ENCODE measurements around the gene CMTM2.
"Not testable (repeated sequence)": the region's sequence is repeated elsewhere in the genome, so short reads cannot be mapped to it uniquely, and the experiment has no call there.

CMTM2 gene

GRCh38 chr16:66630561-66631260, 51.4 kb downstream of the CMTM2 start:
- not testable (repeated sequence) for DNase-seq (ENCODE audit: low read depth)

GRCh38 chr16:66631558-66631957, 52.3 kb downstream of the CMTM2 start:
- not testable (repeated sequence) for DNase-seq (ENCODE audit: low read depth)

- no peak for DNase-seq (ENCODE audit: low read depth)
Measured at GRCh38 chr16:66634527-66635196, 55.4 kb downstream of the CMTM2 start.

GRCh38 chr16:66635406-66635805, 56.1 kb downstream of the CMTM2 start:
- no peak for DNase-seq (ENCODE audit: low read depth)

GRCh38 chr16:66636199-66636598, 56.9 kb downstream of the CMTM2 start:
- no peak for DNase-seq (ENCODE audit: low read depth)

- no peak for DNase-seq (ENCODE audit: low read depth)
Measured at GRCh38 chr16:66637806-66638205, 58.5 kb downstream of the CMTM2 start.

Measured in T follicular helper cell (primary cell).